Measurements from ENCODE around the gene KAT8. TPM values are rescaled to one million over a fixed set of nuclear protein-coding genes. Genes with fewer than 3 reads are reported as not detected.

The KAT8 gene
- total and polyA plus RNA-seq, 9 of the 15 experiments (the other 6 are each of a cell fraction or from before 2014, with no cell fraction given) = 10.0 to 98.5 (median 76.4) TPM

DNA sequence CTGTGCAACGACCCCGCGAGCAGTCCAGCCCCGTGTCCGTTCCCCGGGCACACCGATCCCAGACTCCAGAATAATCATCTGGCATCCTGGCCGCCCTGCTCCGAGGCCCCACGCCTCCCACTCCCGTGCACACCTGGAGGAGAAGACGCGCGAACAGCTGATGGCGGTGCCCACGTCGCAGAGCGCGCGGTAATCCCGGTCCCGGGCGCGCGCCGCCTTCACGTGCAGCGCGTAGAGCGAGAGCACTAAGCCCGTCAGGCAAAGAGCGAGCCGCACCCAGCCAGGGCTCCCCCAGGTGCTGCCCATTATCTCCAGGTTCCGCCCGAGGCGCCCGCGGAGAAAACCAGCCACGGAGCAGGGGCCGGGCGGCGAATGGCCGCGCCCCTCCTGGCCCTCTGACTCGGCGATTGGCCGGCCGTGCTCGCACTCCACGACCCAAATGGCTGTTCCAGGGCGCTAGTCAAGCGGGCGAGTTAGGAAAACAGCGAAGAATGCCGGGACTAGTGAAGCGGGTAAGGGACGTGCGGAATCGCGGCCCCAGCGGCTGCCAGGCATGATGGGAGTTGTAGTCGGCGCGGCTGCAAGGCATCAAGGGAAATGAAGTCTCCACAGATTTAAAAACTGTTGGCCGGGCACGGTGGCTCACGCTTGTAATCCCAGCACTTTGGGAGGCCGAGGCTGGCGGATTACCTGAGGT is 22.9 kb upstream of the KAT8 start, which contains the start of gene VKORC1 (continued):
- TF ChIP-seq SREBF2 (CRISPR knock-in tag; IDR thresholded peaks at IDR 0.05) (no peak), YBX1 (IDR thresholded peaks at IDR 0.05) (no peak), COPS2 (conservative IDR thresholded peaks at IDR 0.05) (no peak), ESRRA (IDR thresholded peaks at IDR 0.05; ENCODE audit: borderline replicate concordance, low read depth) (0 out of 2 replicates have a peak, but pooled peaks have one; percentile 24), FUS (optimal IDR thresholded peaks at IDR 0.05; ENCODE audit: low read depth, low read length) (no peak), NFRKB (IDR thresholded peaks at IDR 0.05; ENCODE audit: low read depth) (no peak)
- TF ChIP-seq, protein P1, sequence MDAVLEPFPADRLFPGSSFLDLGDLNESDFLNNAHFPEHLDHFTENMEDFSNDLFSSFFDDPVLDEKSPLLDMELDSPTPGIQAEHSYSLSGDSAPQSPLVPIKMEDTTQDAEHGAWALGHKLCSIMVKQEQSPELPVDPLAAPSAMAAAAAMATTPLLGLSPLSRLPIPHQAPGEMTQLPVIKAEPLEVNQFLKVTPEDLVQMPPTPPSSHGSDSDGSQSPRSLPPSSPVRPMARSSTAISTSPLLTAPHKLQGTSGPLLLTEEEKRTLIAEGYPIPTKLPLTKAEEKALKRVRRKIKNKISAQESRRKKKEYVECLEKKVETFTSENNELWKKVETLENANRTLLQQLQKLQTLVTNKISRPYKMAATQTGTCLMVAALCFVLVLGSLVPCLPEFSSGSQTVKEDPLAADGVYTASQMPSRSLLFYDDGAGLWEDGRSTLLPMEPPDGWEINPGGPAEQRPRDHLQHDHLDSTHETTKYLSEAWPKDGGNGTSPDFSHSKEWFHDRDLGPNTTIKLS (IDR thresholded peaks at IDR 0.05; ENCODE audit: borderline replicate concordance, low read depth) = peak; percentile 87
- TF ChIP-seq, protein P2, sequence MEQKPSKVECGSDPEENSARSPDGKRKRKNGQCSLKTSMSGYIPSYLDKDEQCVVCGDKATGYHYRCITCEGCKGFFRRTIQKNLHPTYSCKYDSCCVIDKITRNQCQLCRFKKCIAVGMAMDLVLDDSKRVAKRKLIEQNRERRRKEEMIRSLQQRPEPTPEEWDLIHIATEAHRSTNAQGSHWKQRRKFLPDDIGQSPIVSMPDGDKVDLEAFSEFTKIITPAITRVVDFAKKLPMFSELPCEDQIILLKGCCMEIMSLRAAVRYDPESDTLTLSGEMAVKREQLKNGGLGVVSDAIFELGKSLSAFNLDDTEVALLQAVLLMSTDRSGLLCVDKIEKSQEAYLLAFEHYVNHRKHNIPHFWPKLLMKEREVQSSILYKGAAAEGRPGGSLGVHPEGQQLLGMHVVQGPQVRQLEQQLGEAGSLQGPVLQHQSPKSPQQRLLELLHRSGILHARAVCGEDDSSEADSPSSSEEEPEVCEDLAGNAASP (IDR thresholded peaks at IDR 0.05) = no peak
- TF ChIP-seq, protein P3, sequence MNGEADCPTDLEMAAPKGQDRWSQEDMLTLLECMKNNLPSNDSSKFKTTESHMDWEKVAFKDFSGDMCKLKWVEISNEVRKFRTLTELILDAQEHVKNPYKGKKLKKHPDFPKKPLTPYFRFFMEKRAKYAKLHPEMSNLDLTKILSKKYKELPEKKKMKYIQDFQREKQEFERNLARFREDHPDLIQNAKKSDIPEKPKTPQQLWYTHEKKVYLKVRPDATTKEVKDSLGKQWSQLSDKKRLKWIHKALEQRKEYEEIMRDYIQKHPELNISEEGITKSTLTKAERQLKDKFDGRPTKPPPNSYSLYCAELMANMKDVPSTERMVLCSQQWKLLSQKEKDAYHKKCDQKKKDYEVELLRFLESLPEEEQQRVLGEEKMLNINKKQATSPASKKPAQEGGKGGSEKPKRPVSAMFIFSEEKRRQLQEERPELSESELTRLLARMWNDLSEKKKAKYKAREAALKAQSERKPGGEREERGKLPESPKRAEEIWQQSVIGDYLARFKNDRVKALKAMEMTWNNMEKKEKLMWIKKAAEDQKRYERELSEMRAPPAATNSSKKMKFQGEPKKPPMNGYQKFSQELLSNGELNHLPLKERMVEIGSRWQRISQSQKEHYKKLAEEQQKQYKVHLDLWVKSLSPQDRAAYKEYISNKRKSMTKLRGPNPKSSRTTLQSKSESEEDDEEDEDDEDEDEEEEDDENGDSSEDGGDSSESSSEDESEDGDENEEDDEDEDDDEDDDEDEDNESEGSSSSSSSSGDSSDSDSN (IDR thresholded peaks at IDR 0.05; ENCODE audit: borderline replicate concordance in 1 of 2, low read depth in 2 of 2, low read length in 2 of 2) = peak; percentile 45 to 82; a peak in 2 of 4 replicates
- TF ChIP-seq, protein P4, sequence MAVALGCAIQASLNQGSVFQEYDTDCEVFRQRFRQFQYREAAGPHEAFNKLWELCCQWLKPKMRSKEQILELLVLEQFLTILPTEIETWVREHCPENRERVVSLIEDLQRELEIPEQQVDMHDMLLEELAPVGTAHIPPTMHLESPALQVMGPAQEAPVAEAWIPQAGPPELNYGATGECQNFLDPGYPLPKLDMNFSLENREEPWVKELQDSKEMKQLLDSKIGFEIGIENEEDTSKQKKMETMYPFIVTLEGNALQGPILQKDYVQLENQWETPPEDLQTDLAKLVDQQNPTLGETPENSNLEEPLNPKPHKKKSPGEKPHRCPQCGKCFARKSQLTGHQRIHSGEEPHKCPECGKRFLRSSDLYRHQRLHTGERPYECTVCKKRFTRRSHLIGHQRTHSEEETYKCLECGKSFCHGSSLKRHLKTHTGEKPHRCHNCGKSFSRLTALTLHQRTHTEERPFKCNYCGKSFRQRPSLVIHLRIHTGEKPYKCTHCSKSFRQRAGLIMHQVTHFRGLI (CRISPR knock-in tag; IDR thresholded peaks at IDR 0.05) = no peak
- TF ChIP-seq, protein P5, sequence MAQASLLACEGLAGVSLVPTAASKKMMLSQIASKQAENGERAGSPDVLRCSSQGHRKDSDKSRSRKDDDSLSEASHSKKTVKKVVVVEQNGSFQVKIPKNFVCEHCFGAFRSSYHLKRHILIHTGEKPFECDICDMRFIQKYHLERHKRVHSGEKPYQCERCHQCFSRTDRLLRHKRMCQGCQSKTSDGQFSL (CRISPR knock-in tag; IDR thresholded peaks at IDR 0.05) = no peak
- TF ChIP-seq, protein P5 (tag; IDR thresholded peaks at IDR 0.05) = no peak
